Mesothelial cell of epicardium (in vitro differentiated cells): ENCODE measurements around the gene SARS1. TPM values are rescaled to one million over a fixed set of nuclear protein-coding genes. Genes with fewer than 3 reads are reported as not detected.

ENCODE experiments used
- DNase-seq, 2 experiments: peaks; one replicate each; pipeline ENCODE4 v3.0.0; 2021; ENCODE audit warnings: low spot score in 2 of 2; ENCODE audit not compliant: unreplicated experiment in 2 of 2
- H3K27ac Mint-ChIP-seq: 2 replicates; pipeline ENCODE4 v1.8.0; 2021; ENCODE audit warnings: mixed read lengths
- H3K27me3 Mint-ChIP-seq: 2 replicates; pipeline ENCODE4 v1.8.0; 2021; ENCODE audit warnings: low read depth, mixed read lengths
- H3K36me3 Mint-ChIP-seq: 2 replicates; pipeline ENCODE4 v1.8.0; 2021; ENCODE audit warnings: mixed read lengths
- H3K4me1 Mint-ChIP-seq: 2 replicates; pipeline ENCODE4 v1.8.0; 2021; ENCODE audit warnings: mixed read lengths
- H3K4me3 Mint-ChIP-seq: 2 replicates; pipeline ENCODE4 v1.8.0; 2021; ENCODE audit warnings: mild to moderate bottlenecking, moderate library complexity, mixed read lengths
- H3K9me3 Mint-ChIP-seq: 2 replicates; pipeline ENCODE4 v1.8.0; 2021; ENCODE audit warnings: mixed read lengths
- total RNA-seq: library from RNA; stranded (reverse); gene quantifications from 3 replicates; pipeline ENCODE4 v1.2.1, GENCODE V29; 2021
- TF ChIP-seq, protein P1 (sequence below): fragments of 200-600 bp; sonication (generic); IDR thresholded peaks from one replicate; pipeline ENCODE4 v1.5.0; 2021; ENCODE audit warnings: antibody characterized with exemption; ENCODE audit not compliant: unreplicated experiment

SARS1 gene
- total RNA-seq, 1 donor from 2014 or later: 104 TPM

DNA sequence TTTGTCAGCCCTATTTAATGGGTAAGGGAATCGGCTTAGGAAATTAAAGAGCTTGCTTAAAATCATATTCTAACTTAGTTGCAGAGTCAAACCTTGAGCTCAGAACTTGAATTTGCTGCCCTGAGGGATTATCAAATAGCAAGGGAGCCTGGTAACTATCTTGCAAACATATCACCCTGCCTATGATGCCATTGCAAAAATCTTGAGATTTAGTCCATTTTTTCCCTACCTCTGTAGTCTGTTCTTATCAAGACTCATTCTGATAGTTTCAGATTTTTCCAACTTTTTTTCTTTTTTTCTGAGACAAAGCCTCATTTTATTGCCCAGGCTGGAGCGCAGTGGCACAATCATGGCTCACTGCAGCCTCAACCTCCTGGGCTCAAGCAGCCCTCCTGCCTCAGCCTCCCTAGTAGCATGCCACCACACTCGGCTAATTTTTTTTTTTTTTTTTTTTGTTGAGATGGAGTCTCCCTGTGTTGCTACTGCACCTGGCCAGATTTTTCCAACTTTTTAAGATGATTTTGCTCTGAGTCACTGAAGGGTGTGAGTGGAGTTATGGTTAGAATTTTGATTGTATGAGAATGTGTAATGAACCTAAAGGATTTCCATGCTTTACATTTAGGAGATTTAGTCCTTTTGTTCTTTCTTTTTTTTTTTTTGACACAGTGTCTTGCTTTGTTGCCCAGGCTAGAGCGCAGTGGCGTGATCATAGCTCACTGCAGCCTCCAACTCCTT is 12.2 kb downstream of the SARS1 start:
- H3K4me3 Mint-ChIP-seq: no peak overlapping the region
- H3K36me3 Mint-ChIP-seq: peaks cover 29% of the 10 kb centered on the region
- no peak for DNase-seq
- TF ChIP-seq, protein P1, sequence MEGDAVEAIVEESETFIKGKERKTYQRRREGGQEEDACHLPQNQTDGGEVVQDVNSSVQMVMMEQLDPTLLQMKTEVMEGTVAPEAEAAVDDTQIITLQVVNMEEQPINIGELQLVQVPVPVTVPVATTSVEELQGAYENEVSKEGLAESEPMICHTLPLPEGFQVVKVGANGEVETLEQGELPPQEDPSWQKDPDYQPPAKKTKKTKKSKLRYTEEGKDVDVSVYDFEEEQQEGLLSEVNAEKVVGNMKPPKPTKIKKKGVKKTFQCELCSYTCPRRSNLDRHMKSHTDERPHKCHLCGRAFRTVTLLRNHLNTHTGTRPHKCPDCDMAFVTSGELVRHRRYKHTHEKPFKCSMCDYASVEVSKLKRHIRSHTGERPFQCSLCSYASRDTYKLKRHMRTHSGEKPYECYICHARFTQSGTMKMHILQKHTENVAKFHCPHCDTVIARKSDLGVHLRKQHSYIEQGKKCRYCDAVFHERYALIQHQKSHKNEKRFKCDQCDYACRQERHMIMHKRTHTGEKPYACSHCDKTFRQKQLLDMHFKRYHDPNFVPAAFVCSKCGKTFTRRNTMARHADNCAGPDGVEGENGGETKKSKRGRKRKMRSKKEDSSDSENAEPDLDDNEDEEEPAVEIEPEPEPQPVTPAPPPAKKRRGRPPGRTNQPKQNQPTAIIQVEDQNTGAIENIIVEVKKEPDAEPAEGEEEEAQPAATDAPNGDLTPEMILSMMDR: no peak
- H3K4me1 Mint-ChIP-seq: no peaks in the 10 kb centered on the region
- no peak overlapping the region for H3K27ac Mint-ChIP-seq
- no peaks in the 10 kb centered on the region for H3K27me3 Mint-ChIP-seq
- H3K9me3 Mint-ChIP-seq: no peaks in the 10 kb centered on the region

GRCh38 chr1:109228167-109228566 is 14.4 kb downstream of the SARS1 start:
- Mint-ChIP-seq H3K4me3 (no peak overlapping the region), H3K4me1 (no peaks in the 10 kb centered on the region), H3K27ac (no peak overlapping the region), H3K36me3 (peaks cover 32% of the 10 kb centered on the region), H3K27me3 (no peaks in the 10 kb centered on the region), H3K9me3 (no peaks in the 10 kb centered on the region)
- TF ChIP-seq, protein P1: no peak
- no peak for DNase-seq

DNA sequence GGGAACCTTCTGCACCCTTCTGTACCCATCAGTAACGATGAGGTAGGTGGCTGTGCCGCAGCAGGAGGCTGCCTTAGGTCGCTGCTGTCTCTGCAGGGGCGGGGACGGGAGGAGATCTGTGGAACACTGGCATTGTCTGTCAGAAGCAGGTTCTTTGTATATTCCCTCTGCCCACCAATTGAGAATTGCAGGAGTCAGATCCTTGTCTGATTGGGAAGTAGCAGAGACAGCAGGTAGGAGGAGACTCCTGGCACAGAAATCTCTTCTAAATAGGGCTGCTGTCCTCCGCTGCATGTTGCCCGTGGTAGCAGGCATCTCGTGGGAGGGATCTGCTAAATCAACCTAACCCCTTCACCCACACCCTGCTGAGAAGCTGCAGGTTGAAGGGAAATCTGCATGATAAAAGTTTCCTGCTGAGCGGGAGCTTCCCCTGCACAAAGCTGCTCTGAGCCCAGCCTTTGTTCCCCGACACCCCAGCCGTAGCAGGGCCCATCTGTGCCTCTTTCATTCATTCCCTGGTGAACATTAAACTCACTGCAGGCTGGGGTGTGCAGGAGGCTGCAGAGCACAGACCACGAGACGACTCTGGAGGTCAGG is 15.9 kb downstream of the SARS1 start:
- TF ChIP-seq, protein P1: no peak
- peaks cover 32% of the 10 kb centered on the region for H3K36me3 Mint-ChIP-seq
- no peak overlapping the region for H3K4me3 Mint-ChIP-seq
- H3K27me3 Mint-ChIP-seq: no peaks in the 10 kb centered on the region
- no peak for DNase-seq
- no peaks in the 10 kb centered on the region for H3K4me1 Mint-ChIP-seq
- H3K9me3 Mint-ChIP-seq: no peaks in the 10 kb centered on the region
- no peak overlapping the region for H3K27ac Mint-ChIP-seq

DNA sequence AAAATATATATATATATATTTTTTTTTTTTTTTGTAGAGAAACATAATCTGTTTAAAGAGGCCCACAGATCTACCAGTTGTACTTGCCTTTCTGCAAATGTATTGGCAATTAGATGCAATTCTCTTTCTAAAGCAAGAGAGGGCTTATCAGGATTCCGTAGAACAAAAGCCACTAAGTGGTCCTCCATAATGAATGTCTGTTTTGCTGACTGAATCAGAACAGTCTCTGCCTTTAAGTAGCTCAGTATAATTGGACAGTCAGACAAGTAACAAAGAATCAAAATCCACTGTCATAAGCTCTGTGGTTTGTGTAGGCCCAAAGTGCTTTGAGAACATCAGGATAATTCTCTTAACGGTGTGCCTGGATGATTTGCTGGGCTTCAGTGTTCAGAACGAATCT is 17.3 kb downstream of the SARS1 start:
- H3K27me3 Mint-ChIP-seq: no peaks in the 10 kb centered on the region
- H3K9me3 Mint-ChIP-seq: no peaks in the 10 kb centered on the region
- peaks cover 43% of the 10 kb centered on the region for H3K36me3 Mint-ChIP-seq
- no peak for DNase-seq
- no peak overlapping the region for H3K27ac Mint-ChIP-seq
- H3K4me1 Mint-ChIP-seq: no peaks in the 10 kb centered on the region
- H3K4me3 Mint-ChIP-seq: no peak overlapping the region
- TF ChIP-seq, protein P1: no peak

- peaks cover 28% of the 10 kb centered on the region for H3K36me3 Mint-ChIP-seq
- no peak overlapping the region for H3K27ac Mint-ChIP-seq
- H3K4me3 Mint-ChIP-seq: no peak overlapping the region
- TF ChIP-seq, protein P1: no peak
- no peak for DNase-seq
- H3K9me3 Mint-ChIP-seq: no peaks in the 10 kb centered on the region
- H3K4me1 Mint-ChIP-seq: peaks cover 3% of the 10 kb centered on the region
- H3K27me3 Mint-ChIP-seq: no peaks in the 10 kb centered on the region
Measured at GRCh38 chr1:109235137-109235536, 21.4 kb downstream of the SARS1 start.
